Stomach (tissue), 9 donors: ENCODE measurements around the gene CBFB. TPM values are rescaled to one million over a fixed set of nuclear protein-coding genes. Genes with fewer than 3 reads are reported as not detected.

Experiments
- DNase-seq, 2 donors: peaks; one replicate each; pipeline versions ENCODE4 v3.0.0 to v3.0.0-alpha.2; 2013 to 2019
- H3K27ac ChIP-seq, 5 donors: fragments of 200-600 bp in 4 of 5; sonication (generic) in 4 of 5; one replicate each; pipeline ENCODE4 v1.5.1; 2013 to 2019; ENCODE audit warnings: mild to moderate bottlenecking in 1 of 5, moderate library complexity in 1 of 5
- H3K27me3 ChIP-seq, 3 donors: fragments of 200-600 bp; sonication (generic); one replicate each; pipeline ENCODE4 v1.5.1; 2017 to 2019; ENCODE audit warnings: mixed run types in 1 of 3
- H3K36me3 ChIP-seq, 4 donors: fragments of 200-600 bp; sonication (generic); 1 replicate in 3 of 4; 2 replicates in 1 of 4; pipeline ENCODE4 v1.5.1; 2016 to 2019
- H3K4me1 ChIP-seq, 4 donors: fragments of 200-600 bp; sonication (generic); one replicate each; pipeline ENCODE4 v1.5.1; 2016 to 2019
- H3K4me3 ChIP-seq, 4 donors: fragments of 200-600 bp; sonication (generic) in 3 of 4; one replicate each; pipeline ENCODE4 v1.5.1; 2016 to 2019; ENCODE audit warnings: mild to moderate bottlenecking in 1 of 4
- H3K9me3 ChIP-seq, 4 donors: fragments of 200-600 bp; sonication (generic); one replicate each; pipeline ENCODE4 v1.5.1; 2016 to 2019
- CTCF ChIP-seq, 7 experiments: fragments of 450-650 bp in 4 of 7; fragments of 200-600 bp in 3 of 7; sonication (generic) in 3 of 7; IDR thresholded peaks; one replicate each; pipeline ENCODE4 v1.5.1; 2016 to 2019; ENCODE audit warnings: antibody characterized with exemption in 7 of 7, control low read depth in 2 of 7, mild to moderate bottlenecking in 1 of 7
- EP300 ChIP-seq: sonication (generic); formaldehyde crosslinking; IDR thresholded peaks from one replicate; pipeline ENCODE4 v1.6.1; 2017; ENCODE audit warnings: antibody characterized with exemption
- POLR2A ChIP-seq, 4 donors: fragments of 450-650 bp; IDR thresholded peaks; one replicate each; pipeline ENCODE4 v1.6.1; 2016; ENCODE audit warnings: antibody characterized with exemption in 4 of 4, control low read depth in 2 of 4, mild to moderate bottlenecking in 1 of 4, moderate library complexity in 1 of 4
- POLR2AphosphoS5 ChIP-seq, 3 donors: sonication (generic); formaldehyde crosslinking; IDR thresholded peaks; one replicate each; pipeline ENCODE4 v1.6.1; 2016; ENCODE audit warnings: antibody characterized with exemption in 3 of 3
- WGBS, 5 donors: extraction: QIAGEN DNeasy Blood & Tissue Kit in 3 of 5; methylation state at CpG; one replicate each; pipeline versions ENCODE4 v1.1.5 to v1.1.7; 2013 to 2018; 5-methylcytosine and 5-hydroxymethylcytosine counted together
- intact Hi-C: fragments of 100-400 bp; cut with DNase I; formaldehyde crosslinking; loops from one replicate; pipeline ENCODE4 v1.15.1; 2023; ENCODE audit warnings: low total_unique reads
- polyA plus RNA-seq, 3 donors: library from polyadenylated mRNA; stranded (reverse); fragments of 200-250 nt; gene quantifications; one replicate each; pipeline ENCODE4 v1.2.3, GENCODE V29; 2013
- total RNA-seq, 5 donors: library from RNA; depleted of rRNA; stranded (reverse); fragments of >200 nt; gene quantifications; one replicate each; pipeline versions ENCODE4 v1.1.0 to v1.2.3, GENCODE V29; 2014 to 2016
- donor health status: healthy with polysubstance abuse.
- donor health status: Bipolar disorder and iron deficiency.
- donor health status: healthy.

Gene CBFB
- total and polyA plus RNA-seq, 8 donors, result 4.1 to 68.1 (median 17.6) TPM

GRCh38 chr16:67111951-67112444 lies 83.0 kb downstream of the CBFB start:
- no peaks in the 10 kb centered on the region for H3K9me3 ChIP-seq
- DNase-seq, result no peak
- H3K36me3 ChIP-seq, result peaks cover 0 to 5% (median 1%) of the 10 kb centered on the region in 4 donors
- H3K27ac ChIP-seq, result no peak overlapping the region
- TF ChIP-seq POLR2A (IDR thresholded peaks at IDR 0.05) (no peak), POLR2AphosphoS5 (IDR thresholded peaks at IDR 0.05) (no peak), EP300 (no peak), CTCF (IDR thresholded peaks at IDR 0.05) (no peak)
- H3K27me3 ChIP-seq, result no peaks in the 10 kb centered on the region
- peaks cover 23 to 64% (median 38%) of the 10 kb centered on the region in 4 donors for H3K4me1 ChIP-seq
- intact Hi-C loops, result no loop called here
- H3K4me3 ChIP-seq, result no peak overlapping the region
- WGBS, 5 donors, result 72 to 81% (median 74%) methylated on average over 4 of the region's 4 CpGs

DNA sequence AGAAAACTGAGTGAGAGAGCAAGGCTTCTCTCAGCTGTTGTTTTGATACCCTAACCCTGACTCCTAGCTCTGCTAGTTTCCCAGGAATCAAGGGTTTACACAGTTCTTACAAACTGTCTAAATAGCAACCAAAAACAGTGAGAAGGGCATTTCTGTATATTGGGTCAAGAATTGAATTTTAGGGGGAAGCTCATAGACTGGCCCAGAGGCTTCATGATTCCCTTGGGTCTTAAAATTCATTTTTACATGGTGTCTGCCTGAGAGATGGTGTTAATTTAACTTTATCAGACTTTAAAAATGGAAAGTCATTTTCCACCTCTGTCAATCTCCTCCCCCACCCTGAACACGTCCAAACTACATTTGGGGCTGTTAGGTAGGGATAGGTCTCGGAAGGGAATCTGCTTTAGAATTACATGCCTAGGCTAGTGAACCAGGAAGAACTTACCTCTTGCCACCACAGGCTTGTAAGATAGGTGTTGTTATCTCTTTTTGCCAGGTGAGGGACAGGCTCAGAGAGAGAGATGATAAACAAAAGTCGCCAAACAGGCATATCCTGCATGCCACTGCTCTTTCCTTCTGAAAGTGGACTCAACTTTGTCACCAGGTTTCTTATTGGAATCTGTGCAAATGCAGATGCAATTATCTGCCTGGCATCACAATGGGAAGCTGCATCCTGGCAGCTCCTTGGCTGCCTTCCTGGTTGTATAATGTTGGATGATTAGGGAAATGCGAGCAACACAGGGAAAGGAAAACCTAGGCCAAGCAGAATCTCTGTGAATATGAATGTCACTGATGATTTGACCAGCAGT lies 83.8 kb downstream of the CBFB start:
- peak in 1 of 2 donors; percentile 13 for DNase-seq
- Histone ChIP-seq H3K36me3 (peaks cover 0 to 5% (median 1%) of the 10 kb centered on the region in 4 donors), H3K27me3 (no peaks in the 10 kb centered on the region), H3K4me1 (peaks cover 23 to 71% (median 38%) of the 10 kb centered on the region in 4 donors), H3K9me3 (no peaks in the 10 kb centered on the region), H3K4me3 (no peak overlapping the region), H3K27ac (no peak overlapping the region)
- 53 to 67% (median 60%) methylated on average over 4 of the region's 4 CpGs for WGBS, 5 donors
- no peak for TF ChIP-seq POLR2A (IDR thresholded peaks at IDR 0.05)
- TF ChIP-seq CTCF (IDR thresholded peaks at IDR 0.05), result no peak
- no peak for TF ChIP-seq POLR2AphosphoS5 (IDR thresholded peaks at IDR 0.05)
- no peak for TF ChIP-seq EP300
- intact Hi-C loops, result no loop called here

DNA sequence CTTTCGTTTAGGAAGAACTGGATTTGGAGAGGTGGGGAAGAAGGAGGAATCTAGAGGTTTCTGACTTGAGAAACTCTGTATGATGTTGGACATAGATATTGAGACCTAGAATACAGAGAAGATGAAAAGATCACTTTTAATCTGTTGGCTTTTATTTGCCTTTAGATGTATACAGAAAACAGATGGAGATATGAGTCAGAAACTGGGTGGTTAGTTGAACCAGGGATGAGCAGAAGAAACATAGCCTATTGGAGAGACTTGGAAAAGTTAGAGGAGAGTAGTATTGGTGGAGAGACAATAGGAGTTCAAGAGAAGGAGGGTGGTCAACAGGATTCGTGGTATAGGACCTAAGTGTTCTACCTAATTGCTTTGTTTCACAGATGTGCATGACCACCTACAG lies 85.8 kb downstream of the CBFB start:
- no peaks in the 10 kb centered on the region for H3K9me3 ChIP-seq
- peaks cover 18 to 62% (median 32%) of the 10 kb centered on the region in 4 donors for H3K4me1 ChIP-seq
- no peak overlapping the region for H3K4me3 ChIP-seq
- TF ChIP-seq CTCF (IDR thresholded peaks at IDR 0.05), result no peak
- no peak for TF ChIP-seq POLR2A (IDR thresholded peaks at IDR 0.05)
- no peak for TF ChIP-seq POLR2AphosphoS5 (IDR thresholded peaks at IDR 0.05)
- TF ChIP-seq EP300, result no peak
- H3K27me3 ChIP-seq, result no peaks in the 10 kb centered on the region
- whole genome bisulfite sequencing, 5 donors, result 73 to 95% (median 90%) methylated on average over 2 of the region's 2 CpGs
- H3K27ac ChIP-seq, result no peak overlapping the region
- intact Hi-C loops, result no loop called here
- no peak for DNase-seq
- H3K36me3 ChIP-seq, result peaks cover 2 to 5% (median 2%) of the 10 kb centered on the region in 4 donors

DNA sequence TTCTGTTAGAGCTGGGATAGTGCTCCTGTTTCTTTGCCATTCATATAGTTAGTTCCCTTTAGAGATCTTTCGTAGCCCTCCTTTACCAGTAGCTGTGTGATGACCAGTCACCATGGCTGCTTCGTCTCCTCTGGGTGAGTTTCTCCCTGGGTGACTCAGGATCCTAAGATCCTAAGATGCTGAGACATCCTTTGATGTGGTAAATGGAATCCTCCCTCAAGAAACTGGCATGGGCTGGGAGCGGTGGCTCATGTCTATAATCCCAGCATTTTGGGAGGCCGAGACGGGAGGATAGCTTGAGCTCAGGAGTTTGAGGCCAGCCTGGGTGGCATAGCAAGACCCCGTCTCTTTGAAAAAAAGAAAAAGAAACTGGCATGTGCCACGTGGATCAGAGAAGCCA lies 86.7 kb downstream of the CBFB start:
- 78 to 87% (median 86%) methylated on average over 7 of the region's 7 CpGs for WGBS, 5 donors
- H3K9me3 ChIP-seq, result no peaks in the 10 kb centered on the region
- peaks cover 9 to 13% (median 10%) of the 10 kb centered on the region in 4 donors for H3K36me3 ChIP-seq
- intact Hi-C loops, result no loop called here
- H3K4me3 ChIP-seq, result no peak overlapping the region
- H3K27me3 ChIP-seq, result no peaks in the 10 kb centered on the region
- DNase-seq, result no peak
- TF ChIP-seq EP300 (no peak), POLR2AphosphoS5 (IDR thresholded peaks at IDR 0.05) (no peak), POLR2A (IDR thresholded peaks at IDR 0.05) (no peak), CTCF (IDR thresholded peaks at IDR 0.05) (no peak)
- peaks cover 12 to 57% (median 27%) of the 10 kb centered on the region in 4 donors for H3K4me1 ChIP-seq
- H3K27ac ChIP-seq, result no peak overlapping the region
